Upper lobe of left lung (tissue), 6 donors: ENCODE measurements around the gene NOSTRIN. TPM values are rescaled to one million over a fixed set of nuclear protein-coding genes. Genes with fewer than 3 reads are reported as not detected.

Experiments used
- ATAC-seq, 2 donors: fragments of 200-7000 bp; cut with Tn5 transposase; one replicate each; pipeline ENCODE4 v1.9.1; 2022; ENCODE audit warnings: mild to moderate bottlenecking in 2 of 2, moderate library complexity in 2 of 2; ENCODE audit not compliant: low FRiP score in 2 of 2
- DNase-seq, 2 donors: peaks; one replicate each; pipeline ENCODE4 v3.0.0-alpha.2; 2019 to 2020
- H3K27ac ChIP-seq, 4 donors: fragments of 200-600 bp; sonication (generic); one replicate each; pipeline ENCODE4 v1.5.1; 2016 to 2019
- H3K27me3 ChIP-seq, 4 donors: fragments of 200-600 bp; sonication (generic); one replicate each; pipeline ENCODE4 v1.5.1; 2017 to 2019
- H3K36me3 ChIP-seq, 4 donors: fragments of 200-600 bp; sonication (generic); one replicate each; pipeline ENCODE4 v1.5.1; 2016 to 2019
- H3K4me1 ChIP-seq, 4 donors: fragments of 200-600 bp; sonication (generic); one replicate each; pipeline ENCODE4 v1.5.1; 2018 to 2019
- H3K4me3 ChIP-seq, 4 donors: fragments of 200-600 bp; sonication (generic); one replicate each; pipeline ENCODE4 v1.5.1; 2017 to 2019; ENCODE audit warnings: mild to moderate bottlenecking in 2 of 4, moderate library complexity in 1 of 4
- H3K9me3 ChIP-seq, 4 donors: fragments of 200-600 bp; sonication (generic); one replicate each; pipeline ENCODE4 v1.5.1; 2018 to 2019
- CTCF ChIP-seq, 6 experiments: fragments of 450-650 bp in 4 of 6; fragments of 200-600 bp in 2 of 6; sonication (generic) in 2 of 6; IDR thresholded peaks; one replicate each; pipeline ENCODE4 v1.5.1; 2016 to 2019; ENCODE audit warnings: antibody characterized with exemption in 6 of 6
- EP300 ChIP-seq, 4 donors: sonication (generic); formaldehyde crosslinking; IDR thresholded peaks; one replicate each; pipeline ENCODE4 v1.5.1; 2017; ENCODE audit warnings: antibody characterized with exemption in 4 of 4, control low read depth in 2 of 4
- POLR2A ChIP-seq, 4 donors: fragments of 450-650 bp; IDR thresholded peaks; one replicate each; pipeline ENCODE4 v1.5.1; 2016 to 2017; ENCODE audit warnings: antibody characterized with exemption in 4 of 4, mild to moderate bottlenecking in 2 of 4
- POLR2AphosphoS5 ChIP-seq, 2 donors: sonication (generic); formaldehyde crosslinking; IDR thresholded peaks; one replicate each; pipeline ENCODE4 v1.5.1; 2017; ENCODE audit warnings: antibody characterized with exemption in 2 of 2
- WGBS, 2 donors: methylation state at CpG; one replicate each; pipeline ENCODE4 v1.1.5; 2017 to 2018; 5-methylcytosine and 5-hydroxymethylcytosine counted together
- total RNA-seq, 6 donors: library from RNA; depleted of rRNA in 4 of 6; stranded (reverse); fragments of >200 nt in 4 of 6; gene quantifications; one replicate each; pipeline versions ENCODE4 v1.1.0 to v1.2.1, GENCODE V29; 2016 to 2021
- donor health status: DM: no; HTN: no; CAD: no; lungs with moderate emphysema.
- donor health status: DM: no; HTN: yes; CAD: no; lungs with severe emphysema.

Gene NOSTRIN
- total RNA-seq, 6 donors from 2014 or later = 33.5 to 110 (median 39.6) TPM

GRCh38 chr2:168796090-168796577, 6.3 kb upstream of the NOSTRIN start:
- 43 to 67% methylated on average over 8 to 9 of the region's 9 CpGs for WGBS, 2 donors
- no peak for TF ChIP-seq EP300 (IDR thresholded peaks at IDR 0.05)
- TF ChIP-seq POLR2A (IDR thresholded peaks at IDR 0.05) = no peak
- no peak for TF ChIP-seq POLR2AphosphoS5 (IDR thresholded peaks at IDR 0.05)
- TF ChIP-seq CTCF (IDR thresholded peaks at IDR 0.05) = no peak
- no peak for ATAC-seq
- Histone ChIP-seq H3K4me3 (no peak overlapping the region), H3K9me3 (no peaks in the 10 kb centered on the region), H3K27ac (peak overlapping the region; percentile 37 to 87 (median 71)), H3K36me3 (no peaks in the 10 kb centered on the region), H3K4me1 (peaks cover 4 to 16% (median 13%) of the 10 kb centered on the region in 4 donors), H3K27me3 (no peaks in the 10 kb centered on the region)
- no peak for DNase-seq

GRCh38 chr2:168796583-168797285, 5.7 kb upstream of the NOSTRIN start:
- TF ChIP-seq POLR2A (IDR thresholded peaks at IDR 0.05) = no peak
- peak; percentile 52 to 78 (median 77) for TF ChIP-seq EP300 (IDR thresholded peaks at IDR 0.05)
- TF ChIP-seq CTCF (IDR thresholded peaks at IDR 0.05) = no peak
- peak; percentile 76 to 80 for TF ChIP-seq POLR2AphosphoS5 (IDR thresholded peaks at IDR 0.05)
- Histone ChIP-seq H3K27ac (peak overlapping the region; percentile 37 to 87 (median 71)), H3K4me1 (peaks cover 9 to 16% (median 15%) of the 10 kb centered on the region in 4 donors), H3K27me3 (no peaks in the 10 kb centered on the region), H3K9me3 (no peaks in the 10 kb centered on the region), H3K4me3 (no peak overlapping the region), H3K36me3 (no peaks in the 10 kb centered on the region)
- DNase-seq = no peak
- no peak for ATAC-seq
- WGBS, 2 donors = 60 to 71% methylated on average over 8 of the region's 8 CpGs

GRCh38 chr2:168797286-168797655, 5.2 kb upstream of the NOSTRIN start:
- H3K9me3 ChIP-seq = no peaks in the 10 kb centered on the region
- H3K4me3 ChIP-seq = no peak overlapping the region
- H3K4me1 ChIP-seq = peaks cover 13 to 16% (median 15%) of the 10 kb centered on the region in 4 donors
- DNase-seq (no peak), ATAC-seq (no peak)
- H3K27ac ChIP-seq = peak overlapping the region in 1 of 4 donors; percentile 29
- H3K36me3 ChIP-seq = no peaks in the 10 kb centered on the region
- TF ChIP-seq CTCF (IDR thresholded peaks at IDR 0.05) = no peak
- no peaks in the 10 kb centered on the region for H3K27me3 ChIP-seq

- Histone ChIP-seq H3K27me3 (no peaks in the 10 kb centered on the region), H3K9me3 (no peaks in the 10 kb centered on the region), H3K4me3 (no peak overlapping the region), H3K27ac (peak overlapping the region in 1 of 4 donors; percentile 70), H3K36me3 (no peaks in the 10 kb centered on the region), H3K4me1 (peaks cover 13 to 16% (median 15%) of the 10 kb centered on the region in 4 donors)
- 63 to 64% methylated on average over 13 of the region's 13 CpGs for WGBS, 2 donors
- DNase-seq (no peak), ATAC-seq (no peak)
- TF ChIP-seq POLR2A (IDR thresholded peaks at IDR 0.05) (no peak), CTCF (IDR thresholded peaks at IDR 0.05) (no peak), POLR2AphosphoS5 (IDR thresholded peaks at IDR 0.05) (no peak), EP300 (IDR thresholded peaks at IDR 0.05) (no peak)
Measured at GRCh38 chr2:168798076-168798887, 4.2 kb upstream of the NOSTRIN start.
